ENCODE measurements around the gene FGF1.

DNA sequence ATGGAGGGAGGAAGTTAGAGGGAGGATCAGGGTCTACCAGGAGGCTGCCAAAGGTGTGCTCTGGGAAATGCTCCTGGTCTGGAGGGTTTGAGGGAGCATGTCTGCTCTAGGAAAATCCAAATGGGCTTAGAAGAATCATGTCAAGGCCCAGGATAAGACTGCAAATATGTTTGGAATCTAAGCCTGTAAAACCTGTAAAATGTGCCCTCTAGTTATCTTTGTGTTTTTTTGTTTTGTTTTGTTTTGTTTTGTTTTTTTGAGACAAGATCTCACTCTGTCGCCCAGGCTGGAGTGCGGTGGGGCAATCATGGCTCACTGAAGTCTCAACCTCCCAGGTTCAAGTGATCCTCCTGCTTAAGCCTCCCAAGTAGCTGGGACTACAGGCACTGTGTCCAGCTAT, 135.4 kb downstream of the FGF1 start:
- TF ChIP-seq, protein P1, sequence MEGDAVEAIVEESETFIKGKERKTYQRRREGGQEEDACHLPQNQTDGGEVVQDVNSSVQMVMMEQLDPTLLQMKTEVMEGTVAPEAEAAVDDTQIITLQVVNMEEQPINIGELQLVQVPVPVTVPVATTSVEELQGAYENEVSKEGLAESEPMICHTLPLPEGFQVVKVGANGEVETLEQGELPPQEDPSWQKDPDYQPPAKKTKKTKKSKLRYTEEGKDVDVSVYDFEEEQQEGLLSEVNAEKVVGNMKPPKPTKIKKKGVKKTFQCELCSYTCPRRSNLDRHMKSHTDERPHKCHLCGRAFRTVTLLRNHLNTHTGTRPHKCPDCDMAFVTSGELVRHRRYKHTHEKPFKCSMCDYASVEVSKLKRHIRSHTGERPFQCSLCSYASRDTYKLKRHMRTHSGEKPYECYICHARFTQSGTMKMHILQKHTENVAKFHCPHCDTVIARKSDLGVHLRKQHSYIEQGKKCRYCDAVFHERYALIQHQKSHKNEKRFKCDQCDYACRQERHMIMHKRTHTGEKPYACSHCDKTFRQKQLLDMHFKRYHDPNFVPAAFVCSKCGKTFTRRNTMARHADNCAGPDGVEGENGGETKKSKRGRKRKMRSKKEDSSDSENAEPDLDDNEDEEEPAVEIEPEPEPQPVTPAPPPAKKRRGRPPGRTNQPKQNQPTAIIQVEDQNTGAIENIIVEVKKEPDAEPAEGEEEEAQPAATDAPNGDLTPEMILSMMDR (IDR thresholded peaks at IDR 0.05; ENCODE audit: low read depth, low read length): no peak
- TF ChIP-seq POLR2A (IDR thresholded peaks at IDR 0.05; ENCODE audit: extremely low read depth, insufficient read length): no peak
